ENCODE results near the gene RNF220. TPM values are rescaled to one million over a fixed set of nuclear protein-coding genes. Genes with fewer than 3 reads are reported as not detected.

RNF220 gene
- total RNA-seq, 1 experiment from 2014 or later: 128 TPM

GRCh38 chr1:44483089-44483874 lies 78.2 kb downstream of the RNF220 start:
- CTCF ChIA-PET: interaction anchor here (0.9 to 4.0 kb wide), 6 partner anchors 18 to 111 kb away, joined by 4 to 23 read pairs (median 8); no protein-coding TSS in a partner anchor
- POLR2A ChIA-PET: interaction anchor here (0.8 to 1.1 kb wide), 2 partner anchors 24 to 40 kb away, joined by 3 to 14 read pairs; no protein-coding TSS in a partner anchor
- ATAC-seq: no peak

GRCh38 chr1:44484155-44484688 lies 79.2 kb downstream of the RNF220 start:
- peak; percentile 36 for DNase-seq (ENCODE audit: low spot score)
- H3K9me3 Mint-ChIP-seq: no peaks in the 10 kb centered on the region
- H3K4me1 Mint-ChIP-seq: peaks cover 26% of the 10 kb centered on the region
- TF ChIP-seq OVOL2 (CRISPR knock-in tag; IDR thresholded peaks at IDR 0.05; ENCODE audit: borderline replicate concordance): no peak
- ChIA-PET POLR2A (no interaction called here), CTCF (interaction anchor here (0.9 to 4.0 kb wide), 5 partner anchors 17 to 111 kb away, joined by 4 to 23 read pairs (median 9); no protein-coding TSS in a partner anchor)
- H3K36me3 Mint-ChIP-seq: no peaks in the 10 kb centered on the region
- H3K27me3 Mint-ChIP-seq (ENCODE audit: low read depth): no peaks in the 10 kb centered on the region
- peak overlapping the region; percentile 45 for H3K27ac Mint-ChIP-seq
- ATAC-seq: peak; percentile 80
- H3K4me3 Mint-ChIP-seq: no peak overlapping the region

More at GRCh38 chr1:44483089-44483874, 78.2 kb downstream of the RNF220 start:
- Mint-ChIP-seq H3K27ac (no peak overlapping the region), H3K27me3 (ENCODE audit: low read depth) (no peaks in the 10 kb centered on the region), H3K4me1 (peaks cover 26% of the 10 kb centered on the region), H3K4me3 (no peak overlapping the region), H3K36me3 (no peaks in the 10 kb centered on the region), H3K9me3 (no peaks in the 10 kb centered on the region)
- DNase-seq (ENCODE audit: low spot score): no peak
- peak; percentile 48; the same call in 1 of the 2 replicates for TF ChIP-seq ZNF121 (CRISPR knock-in tag; IDR thresholded peaks at IDR 0.05)
- no peak for TF ChIP-seq RELA (CRISPR knock-in tag; IDR thresholded peaks at IDR 0.05; ENCODE audit: borderline replicate concordance)

GRCh38 chr1:44485229-44485933 lies 80.3 kb downstream of the RNF220 start:
- Mint-ChIP-seq H3K36me3 (no peaks in the 10 kb centered on the region), H3K27me3 (ENCODE audit: low read depth) (no peaks in the 10 kb centered on the region), H3K9me3 (no peaks in the 10 kb centered on the region; the same call in 1 of the 2 replicates), H3K27ac (peak overlapping the region; percentile 77), H3K4me3 (no peak overlapping the region), H3K4me1 (peaks cover 26% of the 10 kb centered on the region)
- TF ChIP-seq CDX4 (CRISPR knock-in tag; IDR thresholded peaks at IDR 0.05; ENCODE audit: borderline replicate concordance) (no peak), ZNF532 (CRISPR knock-in tag; IDR thresholded peaks at IDR 0.05; ENCODE audit: borderline replicate concordance) (no peak), ZNF425 (CRISPR knock-in tag; conservative IDR thresholded peaks at IDR 0.05) (no peak), ZNF232 (CRISPR knock-in tag; IDR thresholded peaks at IDR 0.05) (no peak), ATF2 (CRISPR knock-in tag; IDR thresholded peaks at IDR 0.05; ENCODE audit: borderline replicate concordance, low read depth) (no peak), EMX1 (CRISPR knock-in tag; IDR thresholded peaks at IDR 0.05) (no peak), SOX15 (CRISPR knock-in tag; IDR thresholded peaks at IDR 0.05) (no peak), CBFB (CRISPR knock-in tag; IDR thresholded peaks at IDR 0.05; ENCODE audit: low read depth) (no peak), ARID4B (CRISPR knock-in tag; IDR thresholded peaks at IDR 0.05; ENCODE audit: borderline replicate concordance) (no peak)
- DNase-seq (ENCODE audit: low spot score): no peak
- no peak for ATAC-seq
- ChIA-PET POLR2A (interaction anchor here (0.9 kb wide), 1 partner anchor 11 kb away, joined by 3 read pairs; no protein-coding TSS in a partner anchor), CTCF (interaction anchor here (0.7 to 4.0 kb wide), 10 partner anchors 9 to 190 kb away, joined by 3 to 23 read pairs (median 6); no protein-coding TSS in a partner anchor)

Measured in WTC11 (cell line).